NCI-H1417 (cell line): ENCODE measurements around the gene GPATCH2L.

Source experiments
- DNase-seq, 3 experiments: peaks; one replicate each; lab custom pipeline; 2025; lab: John Stamatoyannopoulos, UW

Gene GPATCH2L

DNA sequence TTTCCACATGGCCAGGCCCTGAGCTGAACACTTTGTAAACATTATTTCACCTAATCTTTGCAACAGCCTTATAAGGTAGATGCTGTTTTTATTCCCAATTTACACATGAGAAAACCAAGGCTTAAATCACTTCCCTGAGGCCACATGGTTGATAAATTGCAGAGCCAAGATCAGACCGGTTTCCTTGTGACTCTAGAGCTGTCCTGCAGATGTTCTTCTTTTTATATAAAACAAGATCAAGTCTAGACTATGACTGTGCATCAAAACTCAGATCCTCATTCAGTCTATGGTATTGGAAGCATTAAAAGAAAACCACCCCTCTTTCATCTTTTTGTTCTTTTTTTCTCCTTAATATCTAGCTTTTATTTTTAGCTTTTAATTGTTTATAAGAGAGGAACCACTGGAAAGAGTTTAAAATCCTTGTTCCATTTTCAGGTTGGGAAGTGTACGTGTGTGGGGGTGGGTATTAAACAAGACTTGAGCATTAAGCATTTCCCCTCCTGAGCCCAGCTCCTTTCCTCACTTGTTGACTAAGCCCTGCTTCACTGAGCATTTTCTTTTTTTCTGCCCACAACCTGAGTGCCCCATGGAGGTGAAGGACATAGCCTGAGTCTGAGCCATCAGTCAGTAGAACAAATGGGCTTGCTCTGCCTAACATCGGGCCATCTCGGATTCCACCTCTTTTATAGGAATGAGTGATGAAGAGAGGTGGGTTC lies 45.4 kb downstream of the GPATCH2L start:
- DNase-seq: no peak

DNA sequence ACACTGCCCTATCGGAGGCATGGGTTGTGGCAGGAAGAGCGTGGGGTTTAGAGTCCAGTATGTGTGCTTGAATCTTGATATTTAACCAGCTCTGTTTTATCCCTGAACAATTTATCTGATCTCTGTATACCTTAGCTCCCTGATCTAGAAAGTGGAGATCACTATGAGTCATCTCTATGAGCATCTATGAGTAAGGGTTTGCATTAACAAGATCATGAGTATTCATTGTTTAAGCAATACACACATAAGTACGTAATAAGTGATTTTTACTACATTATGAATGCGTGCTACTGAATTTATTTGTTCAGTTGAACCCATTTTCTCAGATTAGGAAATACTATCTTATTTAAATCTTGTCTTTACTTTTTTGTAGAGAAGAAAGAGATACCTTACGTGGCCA lies 49.4 kb downstream of the GPATCH2L start:
- no peak for DNase-seq

- no peak for DNase-seq
Observed at GRCh38 chr14:76203086-76204001, 51.6 kb downstream of the GPATCH2L start.

- no peak for DNase-seq
Observed at GRCh38 chr14:76204461-76205230, 52.9 kb downstream of the GPATCH2L start.

- DNase-seq: no peak
Observed at GRCh38 chr14:76205708-76206107, 54.0 kb downstream of the GPATCH2L start.

GRCh38 chr14:76208340-76208739 lies 56.6 kb downstream of the GPATCH2L start:
- no peak for DNase-seq

DNA sequence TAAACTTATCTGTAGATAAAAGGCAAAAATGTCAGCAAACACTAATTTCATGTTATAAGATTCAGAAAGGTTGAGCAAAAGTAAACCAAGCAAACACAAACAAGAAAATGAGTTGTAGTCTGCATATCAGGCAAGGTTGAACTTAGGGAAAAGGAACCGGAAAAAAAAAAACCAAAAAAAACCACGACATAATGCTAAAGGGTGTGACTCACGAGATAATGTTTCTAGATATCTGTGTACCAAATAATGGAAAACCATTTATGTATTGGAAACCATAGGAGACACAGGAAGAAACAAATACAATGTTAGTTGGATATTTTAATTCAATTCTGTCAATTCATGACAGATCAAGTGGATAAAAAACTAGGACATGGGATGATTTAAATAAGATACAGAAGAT lies 60.5 kb downstream of the GPATCH2L start:
- no peak for DNase-seq

DNA sequence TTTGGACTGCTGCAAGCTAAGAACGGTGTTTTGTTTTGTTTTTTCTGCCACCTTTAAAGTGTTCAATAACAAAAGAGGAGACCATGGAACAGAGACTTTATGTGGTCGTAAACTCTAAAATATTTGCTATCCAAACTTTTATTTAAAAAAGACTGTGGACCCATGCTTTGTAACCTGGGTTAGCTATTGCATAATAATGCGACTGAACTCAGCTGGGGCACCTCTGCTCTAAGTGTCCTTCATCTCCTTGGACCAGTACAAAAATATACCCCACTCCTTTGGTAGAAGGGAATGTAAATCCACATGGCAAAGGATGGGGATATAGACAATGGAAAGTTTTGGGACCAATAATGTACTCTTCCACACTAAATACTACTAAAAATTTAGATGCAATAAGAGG lies 65.5 kb downstream of the GPATCH2L start:
- no peak for DNase-seq

GRCh38 chr14:76218662-76219061 lies 66.9 kb downstream of the GPATCH2L start:
- no peak for DNase-seq

- no peak for DNase-seq
Observed at GRCh38 chr14:76219873-76220272, 68.2 kb downstream of the GPATCH2L start.

GRCh38 chr14:76227450-76228050 lies 75.8 kb downstream of the GPATCH2L start:
- no peak for DNase-seq

GRCh38 chr14:76228138-76228537 lies 76.4 kb downstream of the GPATCH2L start:
- DNase-seq: no peak

DNA sequence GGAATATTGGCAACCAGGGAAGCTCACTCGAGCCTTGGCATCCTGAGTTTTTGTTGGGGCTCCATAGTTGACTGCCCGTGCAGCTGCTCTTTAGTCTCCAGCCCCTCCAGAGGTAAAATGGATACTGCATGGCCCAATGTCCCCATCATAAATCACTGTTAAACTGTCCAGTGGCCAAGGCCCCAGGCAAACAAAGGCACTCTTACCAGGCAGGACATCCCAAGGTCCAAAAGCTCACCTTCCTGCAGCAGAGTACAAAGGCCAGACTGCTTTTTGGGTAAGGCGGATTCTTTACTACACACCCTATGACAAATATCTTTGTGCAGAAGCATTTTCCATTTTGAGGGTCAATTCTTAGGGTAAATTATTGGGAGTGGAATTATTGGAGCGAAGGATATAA lies 81.1 kb downstream of the GPATCH2L start:
- DNase-seq: no peak

DNA sequence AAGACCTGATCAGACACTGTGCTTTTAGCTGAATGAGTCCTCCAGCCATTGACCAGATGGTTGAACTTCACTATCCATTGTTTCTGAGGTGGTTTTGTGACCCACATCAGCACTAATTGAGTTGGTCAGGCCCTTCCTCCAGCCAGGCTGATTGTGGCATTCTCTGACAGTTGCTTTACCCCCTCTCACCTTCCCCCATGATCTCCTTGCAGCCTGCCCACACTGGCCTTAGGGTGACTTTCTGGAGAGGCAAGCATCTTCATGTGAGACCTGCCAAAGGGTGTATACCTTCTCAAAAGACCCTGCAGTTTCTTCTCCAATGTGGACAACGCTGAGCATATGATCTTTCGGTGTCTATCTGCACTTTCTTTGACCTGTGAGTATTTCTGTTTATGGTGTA lies 83.9 kb downstream of the GPATCH2L start:
- DNase-seq: no peak

DNA sequence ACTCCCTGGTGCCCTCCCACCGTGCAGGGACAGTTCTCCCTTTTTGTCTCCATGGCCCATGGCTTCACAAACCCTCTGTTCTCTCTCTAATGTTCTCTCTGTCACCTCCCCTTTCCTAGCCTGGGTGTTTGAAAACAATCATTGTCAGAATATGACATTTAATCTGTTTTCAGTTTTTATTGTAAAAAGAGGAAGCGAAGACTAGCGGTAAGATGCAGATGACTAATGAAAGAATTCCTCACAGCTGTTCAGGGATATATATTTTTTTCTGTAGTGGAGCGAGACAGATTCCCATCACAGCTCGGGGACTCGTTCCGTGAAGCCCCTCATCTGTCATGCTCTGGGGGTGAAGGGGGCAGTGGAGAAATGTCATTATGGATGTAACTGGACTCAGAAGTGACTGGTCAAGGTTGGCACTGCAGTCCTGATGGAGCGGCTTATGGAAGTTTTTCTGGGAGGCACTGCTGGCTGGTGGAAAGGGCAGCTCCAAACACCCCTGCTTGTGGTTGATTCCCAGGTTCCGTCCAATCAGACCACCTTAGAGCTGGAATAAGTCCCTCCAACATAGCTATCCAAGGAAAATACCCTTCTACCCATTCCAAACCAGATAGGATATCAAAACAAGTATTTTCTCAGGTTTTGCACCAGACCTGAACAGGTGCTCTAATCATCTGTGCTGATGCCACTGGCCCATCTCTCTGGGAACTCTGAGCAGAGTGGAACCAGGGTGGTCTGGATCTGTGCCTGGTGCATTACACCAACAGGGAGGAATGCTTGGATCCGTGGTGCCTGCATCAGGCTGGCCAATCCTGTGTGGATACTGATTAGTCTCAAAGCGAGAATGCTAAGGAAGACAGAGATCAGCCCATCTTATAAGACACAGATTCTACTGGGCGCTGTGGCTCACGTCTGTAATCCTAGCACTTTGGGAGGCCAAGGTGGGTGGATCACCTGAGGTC lies 84.7 kb downstream of the GPATCH2L start:
- no peak for DNase-seq

DNA sequence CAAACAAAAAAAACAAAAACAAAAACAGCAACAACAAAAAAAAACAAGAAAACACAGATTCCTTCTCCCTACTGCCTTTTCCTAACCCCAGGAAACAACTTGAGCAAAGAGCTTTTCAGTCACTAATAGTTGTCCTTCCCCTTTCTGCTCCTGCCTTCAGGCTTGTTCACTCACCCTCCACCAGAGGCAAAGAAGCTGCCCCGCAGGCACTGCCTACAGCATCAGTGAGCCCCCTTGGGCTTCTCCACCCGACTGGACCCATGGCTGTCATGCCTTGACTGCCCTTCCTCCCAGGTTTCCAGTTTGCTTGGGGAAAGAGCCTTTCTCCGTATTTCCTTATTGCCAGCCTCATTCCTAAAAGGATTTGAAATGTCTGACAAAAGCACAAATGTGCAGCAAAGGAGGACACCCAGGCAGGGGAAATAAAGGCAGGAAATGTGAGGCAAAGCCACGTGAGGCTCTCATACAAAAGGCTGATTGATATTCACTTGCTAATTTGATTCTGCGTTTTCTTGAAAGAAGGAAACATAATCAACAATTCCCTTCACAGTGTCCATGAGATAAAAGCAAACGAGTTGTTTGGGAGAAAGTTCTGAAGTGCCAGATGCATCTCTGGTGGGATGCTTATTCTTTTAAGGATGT lies 85.7 kb downstream of the GPATCH2L start:
- no peak for DNase-seq

- DNase-seq: no peak
Observed at GRCh38 chr14:76245097-76245496, 93.4 kb downstream of the GPATCH2L start.

DNA sequence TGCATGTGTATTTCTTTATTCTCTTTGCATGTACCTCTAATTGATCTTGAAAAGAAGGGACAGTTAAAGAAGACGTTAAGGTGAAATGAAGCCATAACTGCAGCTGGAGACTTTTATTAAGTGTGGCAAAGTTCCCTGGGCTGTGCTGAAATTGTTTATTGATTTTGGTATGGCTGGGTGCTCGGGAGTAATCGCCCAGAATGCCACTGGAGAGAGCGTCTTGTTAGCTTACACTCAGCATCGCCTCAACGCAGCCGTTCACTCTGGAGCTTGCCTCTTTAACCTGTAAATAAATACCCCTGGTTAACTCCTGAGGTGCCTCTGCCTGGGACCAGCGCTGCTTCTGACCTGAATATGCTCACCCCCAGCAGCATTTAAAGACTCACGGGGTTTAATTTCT lies 98.6 kb downstream of the GPATCH2L start:
- DNase-seq: no peak

GRCh38 chr14:76252471-76252870 lies 100.7 kb downstream of the GPATCH2L start:
- no peak for DNase-seq

DNA sequence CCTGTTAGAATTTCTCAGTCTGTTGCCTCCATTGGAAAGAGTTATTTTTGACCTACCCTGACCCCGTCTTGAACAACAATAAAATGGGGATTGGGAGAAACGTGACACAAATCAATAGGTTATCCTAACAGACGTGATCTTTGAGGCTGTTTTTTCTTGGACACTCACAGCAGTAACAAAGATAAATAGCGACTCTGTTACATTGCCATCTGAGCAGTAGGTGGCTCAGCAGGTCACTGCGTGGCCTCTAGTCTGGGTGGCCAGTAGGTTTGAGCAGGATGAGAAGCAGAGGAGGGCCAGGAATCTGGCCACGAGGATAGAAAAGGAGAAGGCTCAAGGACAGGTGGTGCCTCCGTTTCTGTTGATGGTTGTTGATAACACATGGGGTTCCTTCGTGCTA lies 101.4 kb downstream of the GPATCH2L start:
- DNase-seq: no peak
